Brain pericyte (primary cell): ENCODE measurements around the gene SUCLA2.
"Not testable (repeated sequence)": the region's sequence is repeated elsewhere in the genome, so short reads cannot be mapped to it uniquely, and the experiment has no call there.

ENCODE experiments used
- DNase-seq: peaks from one replicate; pipeline ENCODE4 v3.0.0-alpha.2; 2012; ENCODE audit warnings: low read depth, low spot score

SUCLA2 gene

GRCh38 chr13:47991859-47992258, 9.2 kb downstream of the SUCLA2 start:
- no peak for DNase-seq

DNA sequence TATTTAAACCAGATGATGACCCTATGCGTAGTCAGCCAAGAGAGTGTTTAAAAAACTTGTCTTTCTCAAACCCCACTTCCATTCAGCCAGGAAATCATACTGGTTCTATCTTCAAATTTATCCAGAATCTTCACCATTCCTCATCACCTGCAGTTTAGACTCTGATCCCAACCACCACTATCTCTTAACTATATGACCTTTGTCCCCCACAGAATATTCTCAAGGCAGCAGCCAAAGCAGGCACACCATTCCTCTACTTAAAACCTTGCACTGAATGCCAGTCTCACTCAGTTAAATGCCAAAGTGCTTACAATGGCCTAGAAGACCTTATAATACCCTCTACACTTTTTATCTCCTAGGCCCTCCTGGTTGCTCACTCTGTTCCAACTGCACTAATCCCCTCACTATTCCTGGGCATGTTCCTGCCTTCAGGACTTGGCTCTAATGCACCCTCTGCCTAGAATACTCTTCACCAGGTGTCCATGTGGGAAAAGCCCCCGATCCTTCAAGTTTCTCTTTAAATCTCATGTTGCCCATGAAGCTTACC, 10.1 kb downstream of the SUCLA2 start:
- DNase-seq, result no peak

DNA sequence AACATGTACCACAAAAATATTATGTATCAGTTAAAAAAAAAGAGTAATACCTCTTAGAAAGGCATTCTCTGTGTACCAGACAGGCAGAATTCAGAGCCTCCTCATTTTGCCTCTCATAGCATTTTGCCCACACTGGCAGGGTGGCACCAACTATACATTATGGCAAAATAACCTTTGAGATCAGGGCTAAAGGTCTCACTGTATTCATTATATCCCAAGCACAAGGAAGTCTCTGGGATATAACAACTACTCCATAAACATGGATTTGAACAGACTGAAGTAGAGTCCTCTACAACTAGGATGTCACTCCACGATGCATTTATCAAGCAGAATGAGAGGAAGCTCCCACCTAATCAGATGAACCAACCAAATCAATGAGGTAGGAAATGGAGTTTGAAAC, 10.6 kb downstream of the SUCLA2 start:
- no peak for DNase-seq

DNA sequence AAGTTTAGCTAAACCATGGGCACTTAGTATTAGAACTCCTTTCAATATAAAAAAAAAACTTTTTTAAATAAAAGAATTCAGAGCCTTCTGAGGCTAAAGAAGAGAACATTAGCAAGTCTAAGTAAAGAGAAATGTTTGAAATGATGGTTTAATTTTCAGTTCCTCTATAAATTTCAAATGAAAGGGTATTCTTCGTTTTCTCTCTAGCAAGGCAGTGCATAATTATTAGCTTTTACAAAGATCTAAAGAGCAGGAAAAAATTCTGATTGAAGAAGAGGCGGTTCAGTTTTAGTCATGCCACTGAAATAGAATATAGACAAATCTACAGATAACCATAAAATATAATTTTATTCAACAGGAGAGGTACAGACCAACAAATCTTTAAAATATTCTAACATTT, 18.0 kb downstream of the SUCLA2 start:
- no peak for DNase-seq

DNA sequence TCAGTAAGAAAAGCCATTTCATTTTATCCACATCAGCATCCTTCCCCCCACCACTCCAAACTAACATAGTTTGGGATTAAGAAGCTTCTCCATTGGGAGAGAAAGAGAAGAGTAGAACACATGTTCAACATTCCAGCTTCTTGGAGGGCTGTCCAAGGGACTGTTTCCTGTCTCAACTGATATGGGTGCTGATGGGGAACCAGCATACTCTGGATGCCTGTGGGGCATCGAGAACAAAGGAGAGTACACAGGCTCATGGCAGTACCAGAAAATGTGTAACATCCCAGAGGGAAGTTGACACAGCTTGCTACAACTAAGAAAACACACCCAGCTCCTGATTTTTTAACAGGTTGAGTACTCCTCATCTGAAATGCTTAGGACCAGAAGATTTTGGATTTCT, 24.7 kb downstream of the SUCLA2 start:
- DNase-seq, result no peak

DNA sequence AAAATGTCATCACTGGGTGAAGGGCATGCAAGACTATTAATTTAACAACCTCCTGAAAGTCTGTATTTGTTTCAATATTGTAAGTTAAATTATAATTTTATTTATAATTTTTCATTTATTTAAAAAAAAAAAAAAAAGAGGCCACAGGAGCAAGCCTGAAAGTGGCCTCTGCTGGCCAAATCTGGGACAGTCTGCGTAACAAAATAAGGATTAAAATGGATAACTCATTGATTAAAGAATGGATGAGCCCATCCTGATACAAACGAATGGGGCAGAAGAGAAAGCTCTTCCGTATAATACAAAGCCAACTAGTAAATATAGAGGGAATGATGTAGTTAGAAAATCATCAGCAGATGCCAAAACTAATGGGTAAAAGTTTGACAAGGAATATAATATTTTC, 36.2 kb downstream of the SUCLA2 start:
- DNase-seq, result no peak

GRCh38 chr13:47962237-47962636, 38.8 kb downstream of the SUCLA2 start:
- no peak for DNase-seq

DNA sequence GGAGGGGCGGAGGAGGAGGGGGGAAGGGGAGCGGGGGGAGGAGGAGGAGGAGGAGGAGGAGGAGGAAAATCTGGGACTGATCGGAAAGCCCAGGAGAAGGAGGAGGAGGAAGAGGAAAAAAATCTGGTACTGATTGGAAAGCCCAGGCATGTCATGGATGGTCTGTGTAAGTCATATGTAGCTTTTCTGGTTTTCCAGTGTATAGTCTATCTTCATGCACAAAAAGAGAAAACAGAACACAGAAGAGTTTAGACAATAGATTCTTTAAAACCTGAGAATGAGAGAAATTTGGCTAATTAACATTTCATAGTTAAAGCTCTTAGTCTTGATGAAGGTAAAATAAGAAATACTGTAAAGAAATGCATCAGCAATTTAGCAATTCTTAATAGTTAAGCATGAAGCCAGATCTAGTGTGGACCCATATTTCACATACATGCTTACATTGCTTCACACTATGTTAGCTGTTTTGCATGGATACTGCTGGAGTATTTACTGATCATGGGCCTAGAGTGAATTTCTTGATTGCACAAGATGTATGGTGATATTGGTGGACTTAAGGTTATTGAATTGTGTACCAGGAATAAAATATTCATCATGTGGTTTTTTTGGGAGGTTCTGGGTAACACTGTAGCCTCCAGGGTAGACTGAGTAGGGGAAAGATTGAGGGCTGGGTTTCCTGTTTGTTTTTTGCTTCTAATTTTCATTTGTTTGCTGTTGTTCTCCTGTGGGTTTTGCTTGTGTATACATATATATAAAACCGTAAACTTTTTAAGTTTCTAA, 41.4 kb downstream of the SUCLA2 start:
- DNase-seq, result no peak

- no peak for DNase-seq
These were observed 44.0 kb downstream of the SUCLA2 start for GRCh38 chr13:47957073-47957472.

DNA sequence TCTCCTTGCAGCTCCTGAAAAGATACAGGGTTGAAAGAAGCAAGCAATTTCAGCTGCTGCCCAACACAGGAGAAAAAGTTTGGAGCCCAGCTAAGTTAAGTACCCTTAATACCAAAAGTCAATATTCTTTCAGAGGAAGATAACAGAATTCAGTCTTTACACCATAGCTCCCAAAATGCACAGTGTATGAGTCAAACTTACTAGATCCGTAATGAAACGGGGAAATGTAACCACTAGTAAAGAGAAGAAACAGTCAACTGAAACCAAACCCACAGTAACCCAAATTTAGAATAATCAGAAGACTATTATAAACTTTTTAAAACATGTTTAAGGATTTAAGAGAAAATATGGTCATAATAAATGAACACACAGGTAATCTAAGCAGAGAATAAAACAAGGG, 45.2 kb downstream of the SUCLA2 start:
- DNase-seq, result no peak

- DNase-seq, result no peak
These were observed 51.3 kb downstream of the SUCLA2 start for GRCh38 chr13:47949799-47950198.

GRCh38 chr13:47945738-47946137, 55.3 kb downstream of the SUCLA2 start:
- DNase-seq, result no peak

DNA sequence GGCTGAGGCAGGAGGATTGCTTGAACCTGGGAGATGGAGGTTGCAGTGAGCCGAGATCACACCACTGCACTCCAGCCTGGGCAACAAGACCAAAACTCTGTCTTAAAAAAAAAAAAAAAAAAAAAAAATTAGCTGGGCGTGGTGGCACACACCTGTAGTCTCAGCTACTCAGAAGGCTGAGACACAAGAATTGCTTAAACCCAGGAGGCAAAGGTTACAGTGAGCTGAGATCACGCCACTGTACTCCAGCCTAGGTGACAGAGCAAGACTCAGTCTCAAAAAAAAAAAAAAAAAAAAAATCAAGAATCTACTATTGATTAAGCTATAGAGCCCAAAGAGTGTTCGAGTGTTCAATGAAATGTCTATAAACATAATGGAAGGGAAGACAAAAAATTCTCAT, 55.9 kb downstream of the SUCLA2 start:
- DNase-seq, result not testable (repeated sequence)

GRCh38 chr13:47934371-47934770, 66.7 kb downstream of the SUCLA2 start:
- DNase-seq, result no peak

DNA sequence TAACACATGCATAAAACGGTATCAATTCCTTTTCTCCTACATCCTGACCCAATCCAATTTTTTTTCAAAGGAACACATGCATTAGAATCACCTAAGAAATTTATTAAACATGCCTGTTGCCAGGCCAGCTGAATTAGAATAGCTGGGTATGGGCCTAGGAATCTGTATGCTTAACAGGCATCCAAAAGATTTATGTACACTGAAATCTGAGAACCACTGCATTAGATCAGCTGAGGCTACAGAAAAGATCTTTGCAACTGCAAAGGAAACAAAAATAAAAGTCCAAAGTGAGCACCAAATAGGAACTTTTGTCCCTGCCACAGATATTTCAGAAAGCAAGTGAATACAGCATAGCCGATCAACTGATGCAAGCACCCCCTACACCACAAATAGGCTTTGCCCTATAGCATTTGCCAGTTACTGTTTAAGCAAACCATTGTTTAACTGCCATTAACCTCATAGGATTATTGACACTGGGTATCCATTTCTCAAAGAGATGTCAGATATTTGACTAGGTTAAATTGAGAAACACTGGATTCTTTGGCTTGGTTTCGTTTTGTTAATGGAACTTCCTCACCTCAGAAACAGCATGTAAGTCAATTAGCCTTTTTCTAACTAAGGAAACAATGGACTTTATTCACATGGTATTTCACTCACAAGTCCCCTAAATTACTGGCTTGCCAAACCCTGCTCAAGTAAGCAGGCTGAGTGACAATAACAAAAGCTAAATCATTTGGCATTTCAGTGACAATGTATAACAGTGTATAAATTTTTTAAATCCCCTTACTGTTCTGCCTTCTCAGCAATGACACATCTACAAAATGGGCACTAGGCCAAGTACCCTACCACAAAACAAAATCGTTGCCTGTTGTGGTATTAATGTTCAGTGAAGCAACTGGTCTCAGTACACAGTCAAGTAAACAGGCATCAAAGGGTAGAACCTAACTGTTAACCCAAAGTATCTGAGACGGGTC, 67.8 kb downstream of the SUCLA2 start:
- DNase-seq, result no peak

DNA sequence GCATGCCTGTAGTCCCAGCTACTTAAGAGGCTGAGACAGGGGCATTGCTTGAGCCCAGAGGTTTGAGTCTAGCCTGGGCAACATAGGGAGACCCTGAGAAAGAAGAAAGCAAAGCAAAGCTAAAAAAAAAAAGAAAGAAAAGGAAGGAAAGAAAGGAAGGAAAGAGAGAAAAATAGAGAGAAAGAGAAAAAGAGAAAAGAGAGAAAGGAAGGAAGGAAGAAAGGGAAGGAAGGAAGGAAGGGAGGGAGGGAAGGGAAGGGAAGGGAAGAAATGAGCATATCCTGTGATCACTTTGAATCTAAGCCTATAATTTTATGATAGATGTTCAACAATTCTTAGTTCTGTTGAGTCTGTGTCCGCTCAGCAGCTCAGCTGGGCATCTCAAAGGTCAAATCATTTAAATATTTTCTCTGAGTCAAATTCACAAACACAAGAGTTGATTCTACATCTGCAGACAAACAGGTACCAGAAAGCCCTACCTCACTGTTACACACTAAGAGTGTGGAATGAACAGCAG, 70.4 kb downstream of the SUCLA2 start:
- no peak for DNase-seq

GRCh38 chr13:47929156-47929555, 71.9 kb downstream of the SUCLA2 start:
- no peak for DNase-seq

DNA sequence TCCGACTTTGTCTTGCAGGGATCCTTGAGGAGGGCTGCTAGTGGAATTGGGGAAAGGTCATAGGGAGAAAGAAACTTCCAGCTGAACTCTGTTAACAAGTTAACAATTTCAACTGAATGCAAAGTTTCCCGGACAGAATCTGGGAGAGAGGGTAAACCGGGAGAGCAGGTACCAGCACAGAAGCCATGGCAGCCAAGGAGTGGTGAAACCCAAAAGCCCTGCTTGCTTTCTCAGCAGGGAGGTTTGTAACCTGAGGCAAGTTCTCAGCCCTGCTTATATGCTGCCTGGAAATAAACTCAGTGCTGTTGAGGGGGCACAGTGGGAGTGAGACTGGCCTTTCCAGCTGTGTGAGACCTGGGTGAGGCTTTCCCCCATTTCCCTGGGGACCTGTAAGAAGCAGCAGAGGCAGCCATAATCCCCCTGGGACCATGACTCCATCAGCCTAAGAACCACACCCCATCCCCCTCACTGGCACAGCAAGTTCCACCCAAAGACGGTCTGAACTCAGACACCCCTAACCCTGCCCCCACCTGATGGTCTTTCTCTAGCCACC, 84.0 kb downstream of the SUCLA2 start:
- no peak for DNase-seq

DNA sequence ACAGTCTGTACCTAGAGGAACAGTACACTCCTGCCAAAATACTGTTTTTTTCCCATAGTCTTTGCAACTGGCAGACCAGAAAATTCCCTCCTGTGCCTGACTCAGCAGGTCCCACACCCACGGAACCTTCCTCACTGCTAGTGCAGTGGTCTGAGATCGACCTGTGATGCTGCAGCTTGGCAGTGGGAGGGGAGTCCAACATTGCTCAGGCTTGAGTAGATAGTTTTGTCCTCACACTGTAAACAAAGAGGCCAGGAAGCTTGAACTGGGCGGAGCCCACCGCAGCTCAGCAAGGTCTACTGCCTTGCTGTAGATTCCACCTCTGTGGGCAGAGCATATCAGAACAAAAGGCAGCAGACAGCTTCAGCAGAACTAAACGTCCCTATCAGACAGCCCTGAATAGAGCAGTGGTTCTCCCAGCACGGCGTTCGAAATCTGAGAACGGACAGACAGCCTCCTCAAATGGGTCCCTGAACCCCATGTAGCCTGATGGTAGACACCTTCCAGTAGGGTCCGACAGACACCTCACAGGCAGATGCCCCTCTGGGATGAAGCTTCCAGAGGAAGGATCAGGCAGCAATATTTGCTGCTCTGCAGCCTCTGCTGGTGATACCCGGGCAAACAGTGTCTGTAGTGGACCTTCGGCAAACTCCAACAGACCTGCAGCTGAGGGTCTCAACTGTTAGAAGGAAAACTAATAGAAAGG, 92.7 kb downstream of the SUCLA2 start:
- no peak for DNase-seq

GRCh38 chr13:47904891-47905290, 96.2 kb downstream of the SUCLA2 start:
- DNase-seq, result no peak

DNA sequence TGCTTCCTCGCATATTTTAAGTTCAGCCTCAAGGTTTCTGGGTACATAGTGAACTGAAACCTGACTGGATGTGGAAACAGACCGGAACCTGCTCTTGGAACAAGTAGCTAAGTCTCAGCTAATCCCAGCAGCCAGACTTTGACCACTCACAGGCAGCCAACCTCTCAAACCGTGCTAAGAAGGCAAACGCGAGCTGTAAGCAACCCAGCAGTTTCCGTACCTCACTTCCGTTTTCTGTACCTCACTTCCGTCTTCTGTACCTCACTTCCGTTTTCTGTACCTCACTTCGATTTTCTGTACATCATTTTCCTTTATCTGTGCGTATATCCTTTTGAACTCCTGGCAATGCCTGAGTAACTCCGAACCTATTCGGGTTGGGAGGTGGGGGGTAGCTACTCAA, 96.8 kb downstream of the SUCLA2 start:
- DNase-seq, result no peak
